ENCODE measurements around the gene ITGB3.

DNA sequence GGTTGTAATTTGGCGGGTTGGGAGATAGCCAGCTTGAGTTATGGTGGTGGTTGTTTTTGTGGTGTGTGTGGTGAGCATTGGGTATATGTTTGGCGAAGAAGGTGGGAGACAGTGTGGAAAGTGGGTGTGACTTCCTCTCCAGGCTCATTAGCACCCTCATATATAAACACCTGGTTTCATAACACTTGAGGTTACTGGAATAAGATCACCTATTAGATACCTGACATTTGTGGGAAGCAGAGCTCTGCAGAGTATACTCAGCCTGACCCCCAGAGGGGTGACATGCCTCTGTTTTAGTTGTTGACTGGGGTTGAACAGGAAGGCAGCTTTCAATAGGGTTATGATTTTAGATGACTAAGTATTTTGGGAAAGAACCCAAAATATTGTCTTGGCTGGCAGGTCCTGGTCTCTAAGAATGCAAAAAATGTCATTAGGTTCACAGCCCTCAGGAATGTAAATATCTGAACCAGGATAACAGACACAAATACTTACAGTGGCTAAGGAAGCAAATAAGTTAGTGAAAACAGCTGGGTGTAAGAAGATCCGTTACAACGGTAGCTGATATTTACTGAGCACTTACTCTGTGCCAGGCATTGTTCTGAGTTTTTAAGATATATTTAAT, 51.8 kb downstream of the ITGB3 start:
- TF ChIP-seq POLR2A (IDR thresholded peaks at IDR 0.05) = no peak
- TF ChIP-seq, protein P1, sequence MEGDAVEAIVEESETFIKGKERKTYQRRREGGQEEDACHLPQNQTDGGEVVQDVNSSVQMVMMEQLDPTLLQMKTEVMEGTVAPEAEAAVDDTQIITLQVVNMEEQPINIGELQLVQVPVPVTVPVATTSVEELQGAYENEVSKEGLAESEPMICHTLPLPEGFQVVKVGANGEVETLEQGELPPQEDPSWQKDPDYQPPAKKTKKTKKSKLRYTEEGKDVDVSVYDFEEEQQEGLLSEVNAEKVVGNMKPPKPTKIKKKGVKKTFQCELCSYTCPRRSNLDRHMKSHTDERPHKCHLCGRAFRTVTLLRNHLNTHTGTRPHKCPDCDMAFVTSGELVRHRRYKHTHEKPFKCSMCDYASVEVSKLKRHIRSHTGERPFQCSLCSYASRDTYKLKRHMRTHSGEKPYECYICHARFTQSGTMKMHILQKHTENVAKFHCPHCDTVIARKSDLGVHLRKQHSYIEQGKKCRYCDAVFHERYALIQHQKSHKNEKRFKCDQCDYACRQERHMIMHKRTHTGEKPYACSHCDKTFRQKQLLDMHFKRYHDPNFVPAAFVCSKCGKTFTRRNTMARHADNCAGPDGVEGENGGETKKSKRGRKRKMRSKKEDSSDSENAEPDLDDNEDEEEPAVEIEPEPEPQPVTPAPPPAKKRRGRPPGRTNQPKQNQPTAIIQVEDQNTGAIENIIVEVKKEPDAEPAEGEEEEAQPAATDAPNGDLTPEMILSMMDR (IDR thresholded peaks at IDR 0.05) = no peak
- no peak for TF ChIP-seq EP300 (IDR thresholded peaks at IDR 0.05)

Measured in ovary (tissue), 3 donors.